ENCODE measurements around the gene FILIP1. TPM values are rescaled to one million over a fixed set of nuclear protein-coding genes. Genes with fewer than 3 reads are reported as not detected.

The FILIP1 gene
- total RNA-seq, 2 donors from 2014 or later: 0.07 to 0.08 TPM

- Mint-ChIP-seq H3K27me3 (no peaks in the 10 kb centered on the region), H3K36me3 (ENCODE audit: low read depth) (no peaks in the 10 kb centered on the region), H3K4me1 (peaks cover 13% of the 10 kb centered on the region), H3K27ac (no peak overlapping the region), H3K4me3 (no peak overlapping the region)
- no peak for ATAC-seq
- H3K9me3 ChIP-seq (ENCODE audit: control insufficient read depth, low read length, poor library complexity, severe bottlenecking): no peaks in the 10 kb centered on the region
- no peak for DNase-seq
Observed at GRCh38 chr6:75288023-75288422, 205.6 kb downstream of the FILIP1 start.

- Mint-ChIP-seq H3K4me1 (peaks cover 16% of the 10 kb centered on the region), H3K27me3 (no peaks in the 10 kb centered on the region), H3K27ac (no peak overlapping the region), H3K36me3 (ENCODE audit: low read depth) (no peaks in the 10 kb centered on the region), H3K4me3 (no peak overlapping the region)
- H3K9me3 ChIP-seq (ENCODE audit: control insufficient read depth, low read length, poor library complexity, severe bottlenecking): no peaks in the 10 kb centered on the region
- ATAC-seq: no peak
- no peak for DNase-seq
Observed at GRCh38 chr6:75287424-75287823, 206.2 kb downstream of the FILIP1 start.

- DNase-seq (no peak), ATAC-seq (no peak)
- no peaks in the 10 kb centered on the region for H3K9me3 ChIP-seq (ENCODE audit: control insufficient read depth, low read length, poor library complexity, severe bottlenecking)
- H3K4me3 Mint-ChIP-seq: peak overlapping the region; percentile 76
- H3K27me3 Mint-ChIP-seq: no peaks in the 10 kb centered on the region
- no peak overlapping the region for H3K27ac Mint-ChIP-seq
- no peaks in the 10 kb centered on the region for H3K36me3 Mint-ChIP-seq (ENCODE audit: low read depth)
- H3K4me1 Mint-ChIP-seq: peaks cover 17% of the 10 kb centered on the region
Observed at GRCh38 chr6:75286955-75287354, 206.6 kb downstream of the FILIP1 start.

- Mint-ChIP-seq H3K4me1 (peaks cover 17% of the 10 kb centered on the region), H3K36me3 (ENCODE audit: low read depth) (no peaks in the 10 kb centered on the region), H3K27me3 (no peaks in the 10 kb centered on the region), H3K4me3 (no peak overlapping the region), H3K27ac (no peak overlapping the region)
- no peaks in the 10 kb centered on the region for H3K9me3 ChIP-seq (ENCODE audit: control insufficient read depth, low read length, poor library complexity, severe bottlenecking)
- ATAC-seq (no peak), DNase-seq (no peak)
Observed at GRCh38 chr6:75285283-75285639, 208.3 kb downstream of the FILIP1 start.

GRCh38 chr6:75284632-75285282 is 208.8 kb downstream of the FILIP1 start, which contains the start of gene TMEM30A:
TSS of gene TMEM30A (minus strand) at chr6:75284792. CDS start at chr6:75284638, 154 bp downstream.
- no peak within 1 kb of the TSS for H3K27ac Mint-ChIP-seq
- no peak within 1 kb of the TSS for H3K4me3 Mint-ChIP-seq
- peaks cover 19% of the 10 kb centered on the region for H3K4me1 Mint-ChIP-seq
- H3K27me3 Mint-ChIP-seq: no peaks in the 10 kb centered on the region
- H3K36me3 Mint-ChIP-seq (ENCODE audit: low read depth): no peaks in the 10 kb centered on the region
- DNase-seq (peak; percentile 92 to 95 (median 93)), ATAC-seq (peak; percentile 96)
- no peaks in the 10 kb centered on the region for H3K9me3 ChIP-seq (ENCODE audit: control insufficient read depth, low read length, poor library complexity, severe bottlenecking)

- DNase-seq (no peak), ATAC-seq (peak; percentile 25)
- H3K36me3 Mint-ChIP-seq (ENCODE audit: low read depth): no peaks in the 10 kb centered on the region
- peaks cover 22% of the 10 kb centered on the region for H3K4me1 Mint-ChIP-seq
- H3K9me3 ChIP-seq (ENCODE audit: control insufficient read depth, low read length, poor library complexity, severe bottlenecking): no peaks in the 10 kb centered on the region
- no peak overlapping the region for H3K4me3 Mint-ChIP-seq
- no peaks in the 10 kb centered on the region for H3K27me3 Mint-ChIP-seq
- H3K27ac Mint-ChIP-seq: no peak overlapping the region
Observed at GRCh38 chr6:75283907-75284631, 209.5 kb downstream of the FILIP1 start.

- DNase-seq (no peak), ATAC-seq (no peak)
- H3K36me3 Mint-ChIP-seq (ENCODE audit: low read depth): no peaks in the 10 kb centered on the region
- H3K27ac Mint-ChIP-seq: no peak overlapping the region
- H3K4me1 Mint-ChIP-seq: peaks cover 29% of the 10 kb centered on the region
- H3K27me3 Mint-ChIP-seq: no peaks in the 10 kb centered on the region
- peak overlapping the region; percentile 56 for H3K4me3 Mint-ChIP-seq
- no peaks in the 10 kb centered on the region for H3K9me3 ChIP-seq (ENCODE audit: control insufficient read depth, low read length, poor library complexity, severe bottlenecking)
Observed at GRCh38 chr6:75282706-75283105, 210.9 kb downstream of the FILIP1 start.

- Mint-ChIP-seq H3K36me3 (ENCODE audit: low read depth) (peaks cover 4% of the 10 kb centered on the region), H3K27me3 (no peaks in the 10 kb centered on the region), H3K27ac (peak overlapping the region; percentile 60), H3K4me3 (no peak overlapping the region), H3K4me1 (peaks cover 29% of the 10 kb centered on the region)
- DNase-seq (no peak), ATAC-seq (no peak)
- H3K9me3 ChIP-seq (ENCODE audit: control insufficient read depth, low read length, poor library complexity, severe bottlenecking): no peaks in the 10 kb centered on the region
Observed at GRCh38 chr6:75281653-75282052, 211.9 kb downstream of the FILIP1 start.

- ATAC-seq (no peak), DNase-seq (no peak)
- H3K9me3 ChIP-seq (ENCODE audit: control insufficient read depth, low read length, poor library complexity, severe bottlenecking): no peaks in the 10 kb centered on the region
- Mint-ChIP-seq H3K4me1 (peaks cover 38% of the 10 kb centered on the region), H3K36me3 (ENCODE audit: low read depth) (peaks cover 4% of the 10 kb centered on the region), H3K27ac (peak overlapping the region; percentile 49), H3K4me3 (no peak overlapping the region), H3K27me3 (no peaks in the 10 kb centered on the region)
Observed at GRCh38 chr6:75280131-75280855, 213.3 kb downstream of the FILIP1 start.

- ATAC-seq: no peak
- H3K27ac Mint-ChIP-seq: peak overlapping the region; percentile 81
Observed at GRCh38 chr6:75279418-75279817, 214.2 kb downstream of the FILIP1 start.

GRCh38 chr6:75278474-75279077 is 215.0 kb downstream of the FILIP1 start:
- Mint-ChIP-seq H3K36me3 (ENCODE audit: low read depth) (peaks cover 6% of the 10 kb centered on the region), H3K4me3 (no peak overlapping the region), H3K27me3 (no peaks in the 10 kb centered on the region), H3K4me1 (peaks cover 51% of the 10 kb centered on the region), H3K27ac (peak overlapping the region; percentile 81)
- H3K9me3 ChIP-seq (ENCODE audit: control insufficient read depth, low read length, poor library complexity, severe bottlenecking): no peaks in the 10 kb centered on the region
- DNase-seq (no peak), ATAC-seq (no peak)

More at GRCh38 chr6:75279418-75279817, 214.2 kb downstream of the FILIP1 start:
- Mint-ChIP-seq H3K27me3 (no peaks in the 10 kb centered on the region), H3K36me3 (ENCODE audit: low read depth) (peaks cover 6% of the 10 kb centered on the region), H3K4me3 (no peak overlapping the region), H3K4me1 (peaks cover 43% of the 10 kb centered on the region)
- H3K9me3 ChIP-seq (ENCODE audit: control insufficient read depth, low read length, poor library complexity, severe bottlenecking): no peaks in the 10 kb centered on the region
- no peak for DNase-seq

- H3K36me3 Mint-ChIP-seq (ENCODE audit: low read depth): peaks cover 12% of the 10 kb centered on the region
- H3K27me3 Mint-ChIP-seq: no peaks in the 10 kb centered on the region
- no peak overlapping the region for H3K4me3 Mint-ChIP-seq
- H3K27ac Mint-ChIP-seq: no peak overlapping the region
- H3K4me1 Mint-ChIP-seq: peaks cover 70% of the 10 kb centered on the region
- ATAC-seq: no peak
- H3K9me3 ChIP-seq (ENCODE audit: control insufficient read depth, low read length, poor library complexity, severe bottlenecking): no peaks in the 10 kb centered on the region
- no peak for DNase-seq
Observed at GRCh38 chr6:75275067-75275466, 218.5 kb downstream of the FILIP1 start.

GRCh38 chr6:75273009-75273408 is 220.6 kb downstream of the FILIP1 start:
- H3K4me1 Mint-ChIP-seq: peaks cover 63% of the 10 kb centered on the region
- no peaks in the 10 kb centered on the region for H3K27me3 Mint-ChIP-seq
- no peak for DNase-seq
- H3K36me3 Mint-ChIP-seq (ENCODE audit: low read depth): peaks cover 12% of the 10 kb centered on the region
- ATAC-seq: no peak
- H3K4me3 Mint-ChIP-seq: no peak overlapping the region
- H3K27ac Mint-ChIP-seq: no peak overlapping the region
- no peaks in the 10 kb centered on the region for H3K9me3 ChIP-seq (ENCODE audit: control insufficient read depth, low read length, poor library complexity, severe bottlenecking)
